Measurements from ENCODE around the gene EFCAB6. TPM values are rescaled to one million over a fixed set of nuclear protein-coding genes. Genes with fewer than 3 reads are reported as not detected.

EFCAB6 gene
- total and polyA plus RNA-seq, 9 of the 15 experiments (the other 6 are each of a cell fraction or from before 2014, with no cell fraction given), result 0.06 TPM; not detected in 8

DNA sequence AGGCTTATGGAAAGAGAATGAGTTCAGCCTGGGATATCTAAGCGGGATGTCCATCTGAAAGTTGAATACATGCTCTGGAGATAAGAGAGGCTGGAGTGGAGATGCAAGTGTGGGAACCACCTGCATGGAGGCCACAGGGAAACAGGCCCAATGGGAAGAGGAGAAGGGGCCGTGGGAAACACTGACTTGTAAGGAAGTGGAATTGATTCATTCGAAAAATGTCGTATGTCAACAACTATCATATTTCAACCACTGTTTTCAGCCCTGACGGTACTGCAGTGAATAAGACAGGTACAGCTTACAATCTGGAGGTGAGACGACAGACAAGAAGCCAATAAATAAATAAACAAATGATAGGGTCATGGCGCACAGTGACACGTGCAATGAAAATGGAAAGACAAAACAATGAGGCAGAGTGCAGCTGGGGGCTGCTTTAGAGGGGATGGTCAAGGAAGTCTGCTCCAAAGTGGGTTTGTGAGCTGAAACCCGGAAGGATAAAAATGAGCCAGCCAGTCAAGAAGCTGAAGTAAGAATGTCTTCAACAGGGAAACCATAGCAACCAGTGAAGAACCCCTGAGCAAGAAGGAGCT, 35.9 kb downstream of the EFCAB6 start:
- TF ChIP-seq, protein P1, sequence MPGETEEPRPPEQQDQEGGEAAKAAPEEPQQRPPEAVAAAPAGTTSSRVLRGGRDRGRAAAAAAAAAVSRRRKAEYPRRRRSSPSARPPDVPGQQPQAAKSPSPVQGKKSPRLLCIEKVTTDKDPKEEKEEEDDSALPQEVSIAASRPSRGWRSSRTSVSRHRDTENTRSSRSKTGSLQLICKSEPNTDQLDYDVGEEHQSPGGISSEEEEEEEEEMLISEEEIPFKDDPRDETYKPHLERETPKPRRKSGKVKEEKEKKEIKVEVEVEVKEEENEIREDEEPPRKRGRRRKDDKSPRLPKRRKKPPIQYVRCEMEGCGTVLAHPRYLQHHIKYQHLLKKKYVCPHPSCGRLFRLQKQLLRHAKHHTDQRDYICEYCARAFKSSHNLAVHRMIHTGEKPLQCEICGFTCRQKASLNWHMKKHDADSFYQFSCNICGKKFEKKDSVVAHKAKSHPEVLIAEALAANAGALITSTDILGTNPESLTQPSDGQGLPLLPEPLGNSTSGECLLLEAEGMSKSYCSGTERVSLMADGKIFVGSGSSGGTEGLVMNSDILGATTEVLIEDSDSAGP (CRISPR knock-in tag; IDR thresholded peaks at IDR 0.05), result no peak
- no peak for TF ChIP-seq TFAP4 (CRISPR knock-in tag; IDR thresholded peaks at IDR 0.05; ENCODE audit: borderline replicate concordance)
- TF ChIP-seq PHTF2 (CRISPR knock-in tag; IDR thresholded peaks at IDR 0.05), result no peak
- no peak for TF ChIP-seq MEF2D (tag; conservative IDR thresholded peaks at IDR 0.05; ENCODE audit: low read depth)
- no peak for TF ChIP-seq ZNF224 (CRISPR knock-in tag; IDR thresholded peaks at IDR 0.05)
- no peak for TF ChIP-seq MEF2A (IDR thresholded peaks at IDR 0.05; ENCODE audit: control insufficient read depth, low read depth, low read length)
- no peak for TF ChIP-seq ARNT (IDR thresholded peaks at IDR 0.05)
- POLR2A ChIA-PET, result no interaction called here
- no peaks in the 10 kb centered on the region for H3K79me2 ChIP-seq (ENCODE audit: control insufficient read depth, insufficient read depth, low read length)
- CTCF ChIA-PET (ENCODE audit: low intra/inter-chr PET ratio), result no interaction called here
- H3K4me2 ChIP-seq (ENCODE audit: insufficient read depth, low read length), result no peak overlapping the region
- DNase-seq (ENCODE audit: extremely low read depth in 1 of 4, low spot score in 3 of 4) (no peak), FAIRE-seq (no peak), ATAC-seq (no peak)
- peaks cover 0 to 15% of the 10 kb centered on the region in 2 experiments; a peak in 3 of 5 replicates for H3K27me3 ChIP-seq (ENCODE audit: control insufficient read depth in 2 of 2, insufficient read depth in 2 of 2, low read length in 2 of 2)
- no peaks in the 10 kb centered on the region for H3K9me1 ChIP-seq (ENCODE audit: control insufficient read depth, insufficient read depth, low read length)
- H3K27ac ChIP-seq (ENCODE audit: extremely low read depth, low read depth, low read length), result no peak overlapping the region
- H3K36me3 ChIP-seq (ENCODE audit: control insufficient read depth, insufficient read depth, low read length), result no peaks in the 10 kb centered on the region
- no peaks in the 10 kb centered on the region for H3K4me1 ChIP-seq (replicated peaks in 1 of 2; ENCODE audit: control insufficient read depth in 2 of 2, insufficient read depth in 2 of 2, low read length in 2 of 2)
- no peak overlapping the region for H3K9ac ChIP-seq (ENCODE audit: insufficient read depth in 1 of 2, low read depth in 2 of 2, low read length in 2 of 2)
- intact Hi-C loops (cut with micrococcal nuclease), result no loop called here
- H2AFZ ChIP-seq (ENCODE audit: low read depth, low read length), result no peak overlapping the region
- no peaks in the 10 kb centered on the region for H3K9me3 ChIP-seq (replicated peaks; ENCODE audit: control insufficient read depth, insufficient read depth, low read depth, low read length)
- BruUV-seq (replicated peaks), result no TSS peak
- in situ Hi-C loops (cut with MboI), result no loop called here
- H4K20me1 ChIP-seq (replicated peaks; ENCODE audit: control insufficient read depth, insufficient read depth, low read length), result no peaks in the 10 kb centered on the region
- WGBS (ENCODE audit: insufficient coverage, low coverage, missing lambda C conversion rate), result 0% methylated on average over 7 of the region's 9 CpGs
- H3K4me3 ChIP-seq, result no peak overlapping the region

Data from K562 (cell line).